GM18526 (cell line): ENCODE results near the gene MYH7B.

ENCODE experiments used
- POLR2A ChIP-seq: IDR thresholded peaks from 3 replicates; pipeline ENCODE4 v1.6.1; 2011; ENCODE audit not compliant: insufficient read length; ENCODE audit errors: extremely low read depth

MYH7B gene

DNA sequence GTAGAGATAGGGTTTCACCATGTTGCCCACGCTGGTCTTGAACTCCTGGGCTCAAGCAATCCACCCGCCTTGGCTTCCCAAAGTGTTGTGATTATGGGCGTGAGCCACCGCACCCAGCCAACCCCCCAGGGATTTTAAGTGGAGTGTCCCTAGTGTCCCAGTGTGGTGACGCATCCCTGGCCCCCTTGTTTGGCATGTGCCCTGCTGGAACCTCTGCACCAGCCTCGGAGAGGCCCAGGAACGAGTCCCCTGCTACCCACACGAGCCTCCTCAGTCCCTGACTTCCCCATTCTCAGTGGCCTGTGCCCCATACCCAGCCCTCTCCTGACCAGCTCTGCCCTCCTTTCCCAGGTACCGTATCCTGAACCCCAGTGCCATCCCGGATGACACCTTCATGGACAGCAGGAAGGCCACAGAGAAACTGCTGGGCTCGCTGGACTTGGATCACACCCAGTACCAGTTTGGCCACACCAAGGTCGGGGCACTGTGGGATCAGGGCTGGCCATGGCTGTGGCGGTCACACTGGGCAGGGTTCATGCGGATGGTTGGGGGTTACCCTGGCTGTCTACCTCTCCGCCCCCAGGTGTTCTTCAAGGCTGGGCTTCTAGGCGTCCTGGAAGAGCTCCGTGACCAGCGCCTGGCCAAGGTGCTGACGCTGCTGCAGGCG, 37.2 kb downstream of the MYH7B start:
- no peak for TF ChIP-seq POLR2A

GRCh38 chr20:34993941-34994508, 38.4 kb downstream of the MYH7B start:
- no peak for TF ChIP-seq POLR2A

GRCh38 chr20:34994509-34995131, 39.0 kb downstream of the MYH7B start:
- no peak for TF ChIP-seq POLR2A

- no peak for TF ChIP-seq POLR2A
Observed at GRCh38 chr20:34995192-34995591, 39.5 kb downstream of the MYH7B start.

DNA sequence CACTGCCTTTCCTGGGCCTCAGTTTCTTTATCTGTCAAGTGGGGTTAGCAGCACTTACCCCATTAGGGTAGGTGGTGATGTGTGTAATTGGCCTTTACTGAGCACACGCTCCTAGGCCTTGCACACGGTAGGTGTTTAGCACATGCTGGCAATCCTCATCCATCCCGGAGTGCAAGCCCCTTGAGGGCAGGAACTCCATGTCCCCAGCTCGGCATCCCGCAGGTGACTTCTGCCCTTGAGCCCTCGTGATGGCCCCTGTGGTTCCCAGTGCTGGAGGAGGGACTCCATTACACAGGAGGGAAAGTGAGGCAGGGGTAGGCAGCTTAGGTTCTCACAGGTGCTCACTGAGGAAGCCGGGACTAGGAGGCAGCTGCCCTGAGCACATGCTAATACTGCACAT, 40.0 kb downstream of the MYH7B start:
- TF ChIP-seq POLR2A = no peak

DNA sequence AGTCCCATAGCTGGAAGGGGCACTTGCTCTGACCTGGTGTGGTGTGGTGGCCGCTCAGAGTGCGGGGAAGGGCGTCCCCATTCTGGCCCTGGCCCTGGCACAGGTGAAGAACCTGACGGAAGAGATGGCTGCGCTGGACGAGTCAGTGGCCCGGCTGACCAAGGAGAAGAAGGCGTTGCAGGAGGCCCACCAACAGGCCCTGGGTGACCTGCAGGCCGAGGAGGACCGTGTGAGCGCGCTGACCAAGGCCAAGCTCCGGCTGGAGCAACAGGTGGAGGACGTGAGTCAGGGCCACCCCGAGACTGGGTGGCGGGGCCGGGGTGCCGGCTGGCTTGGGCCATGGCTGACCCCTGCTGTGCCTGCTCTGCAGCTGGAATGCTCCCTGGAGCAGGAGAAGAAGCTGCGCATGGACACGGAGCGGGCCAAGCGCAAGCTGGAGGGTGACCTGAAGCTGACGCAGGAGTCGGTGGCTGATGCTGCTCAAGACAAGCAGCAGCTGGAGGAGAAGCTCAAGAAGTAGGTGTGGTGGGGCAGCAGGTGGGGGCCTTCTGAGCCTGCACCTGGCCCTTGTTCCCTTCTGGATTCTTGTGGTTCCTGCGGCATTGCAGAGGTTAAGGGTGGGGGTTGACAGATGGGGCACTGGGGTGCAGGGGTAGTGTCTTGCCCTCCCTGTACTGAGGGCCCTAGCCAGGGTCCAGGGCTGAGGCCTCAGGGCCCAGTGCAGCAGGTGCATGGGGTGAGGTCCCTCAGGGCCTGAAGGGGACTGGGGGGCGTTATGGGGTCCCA, 40.8 kb downstream of the MYH7B start:
- TF ChIP-seq POLR2A = no peak

- no peak for TF ChIP-seq POLR2A
Observed at GRCh38 chr20:34997131-34997561, 41.5 kb downstream of the MYH7B start.

GRCh38 chr20:34997774-34998173, 42.1 kb downstream of the MYH7B start:
- no peak for TF ChIP-seq POLR2A

DNA sequence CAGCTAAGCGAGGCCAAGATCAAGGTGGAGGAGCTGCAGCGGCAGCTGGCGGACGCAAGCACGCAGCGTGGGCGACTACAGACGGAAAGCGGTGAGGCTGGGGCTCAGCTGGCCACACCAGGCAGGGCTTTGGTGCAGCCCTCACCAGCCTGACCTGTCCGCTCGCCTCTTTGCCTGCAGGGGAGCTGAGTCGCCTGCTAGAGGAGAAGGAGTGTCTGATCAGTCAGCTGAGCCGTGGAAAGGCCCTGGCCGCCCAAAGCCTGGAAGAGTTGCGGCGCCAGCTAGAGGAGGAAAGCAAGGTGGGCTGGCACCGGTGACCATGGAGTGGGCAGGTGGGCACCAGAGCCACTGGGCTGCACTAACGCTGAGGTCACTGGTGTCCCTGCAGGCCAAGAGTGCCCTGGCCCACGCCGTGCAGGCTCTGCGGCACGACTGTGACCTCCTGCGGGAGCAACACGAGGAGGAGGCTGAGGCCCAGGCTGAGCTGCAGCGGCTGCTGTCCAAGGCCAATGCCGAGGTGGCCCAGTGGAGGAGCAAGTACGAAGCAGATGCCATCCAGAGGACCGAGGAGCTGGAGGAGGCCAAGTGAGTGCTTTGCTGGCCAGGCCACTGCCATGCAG, 42.8 kb downstream of the MYH7B start:
- no peak for TF ChIP-seq POLR2A

DNA sequence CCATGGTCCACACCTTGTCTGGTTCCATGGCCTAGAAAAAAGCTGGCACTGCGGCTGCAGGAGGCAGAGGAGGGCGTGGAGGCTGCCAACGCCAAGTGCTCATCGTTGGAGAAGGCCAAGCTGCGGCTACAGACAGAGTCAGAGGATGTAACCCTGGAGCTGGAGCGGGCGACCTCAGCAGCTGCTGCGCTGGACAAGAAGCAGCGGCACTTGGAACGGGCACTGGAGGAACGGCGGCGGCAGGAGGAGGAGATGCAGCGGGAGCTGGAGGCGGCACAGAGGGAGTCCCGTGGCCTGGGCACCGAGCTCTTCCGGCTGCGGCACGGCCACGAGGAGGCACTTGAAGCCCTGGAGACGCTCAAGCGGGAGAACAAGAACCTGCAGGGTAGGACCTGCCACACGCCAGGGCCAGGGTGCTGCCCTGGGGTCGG, 43.4 kb downstream of the MYH7B start:
- TF ChIP-seq POLR2A = no peak

- no peak for TF ChIP-seq POLR2A
Observed at GRCh38 chr20:34999782-35000181, 44.1 kb downstream of the MYH7B start.

DNA sequence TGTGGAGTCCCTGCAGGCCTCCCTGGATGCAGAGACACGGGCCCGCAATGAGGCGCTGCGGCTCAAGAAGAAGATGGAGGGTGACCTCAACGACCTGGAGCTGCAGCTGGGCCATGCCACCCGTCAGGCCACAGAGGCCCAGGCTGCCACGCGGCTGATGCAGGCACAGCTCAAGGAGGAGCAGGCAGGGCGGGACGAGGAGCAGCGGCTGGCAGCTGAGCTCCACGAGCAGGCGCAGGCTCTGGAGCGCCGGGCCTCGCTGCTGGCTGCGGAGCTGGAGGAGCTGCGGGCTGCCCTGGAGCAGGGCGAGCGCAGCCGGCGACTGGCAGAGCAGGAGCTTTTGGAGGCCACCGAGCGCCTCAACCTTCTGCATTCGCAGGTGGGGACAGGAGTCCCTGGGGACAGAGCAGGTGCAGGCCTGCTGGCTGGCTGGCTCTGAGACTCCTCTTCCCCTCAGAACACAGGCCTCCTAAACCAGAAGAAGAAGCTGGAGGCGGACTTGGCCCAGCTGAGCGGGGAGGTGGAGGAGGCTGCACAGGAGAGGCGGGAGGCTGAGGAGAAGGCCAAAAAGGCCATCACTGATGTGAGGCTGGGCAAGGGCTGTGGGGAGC, 44.7 kb downstream of the MYH7B start:
- no peak for TF ChIP-seq POLR2A

- no peak for TF ChIP-seq POLR2A
Observed at GRCh38 chr20:35000922-35001595, 45.4 kb downstream of the MYH7B start.

DNA sequence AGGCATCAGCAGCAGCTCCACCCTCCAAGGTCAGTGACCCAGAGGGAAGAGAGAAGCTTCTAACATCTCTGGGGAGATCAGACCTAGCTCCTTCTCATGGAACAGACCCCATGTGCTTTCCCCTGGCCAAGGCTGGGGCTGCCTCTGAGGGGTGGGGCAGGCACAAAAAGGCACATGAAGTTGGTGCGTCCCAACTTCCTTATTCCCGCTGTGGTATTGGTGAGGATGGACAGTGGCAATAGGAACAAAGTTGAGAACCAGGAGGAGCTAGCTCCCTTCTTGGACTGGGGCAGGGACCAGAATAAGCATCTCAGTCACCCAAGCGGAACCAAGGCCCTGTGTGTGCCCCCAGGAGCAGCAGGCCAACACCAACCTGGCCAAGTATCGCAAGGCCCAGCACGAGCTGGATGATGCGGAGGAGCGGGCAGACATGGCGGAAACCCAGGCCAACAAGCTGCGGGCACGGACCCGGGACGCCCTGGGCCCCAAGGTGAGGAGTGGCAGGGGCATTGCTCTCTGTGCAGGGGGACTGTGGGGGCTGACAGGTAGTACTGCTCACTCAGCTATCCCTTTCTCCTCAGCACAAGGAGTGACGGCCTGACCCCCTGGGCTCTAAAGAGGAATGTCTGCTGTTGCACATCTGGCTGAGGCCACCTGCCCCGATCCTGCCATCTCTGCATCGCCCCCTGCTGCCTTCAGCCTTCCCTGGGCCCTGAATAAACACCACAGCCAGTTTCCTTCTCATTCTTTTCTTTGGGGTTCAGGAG, 46.1 kb downstream of the MYH7B start:
- no peak for TF ChIP-seq POLR2A
